ENCODE results near the gene CHAF1B.

The CHAF1B gene

GRCh38 chr21:36465478-36465877 is 80.3 kb downstream of the CHAF1B start:
- DNase-seq, result no peak

- peak; percentile 56 for DNase-seq
These were observed 80.9 kb downstream of the CHAF1B start for GRCh38 chr21:36466061-36466511.

All from HCEC 1CT (cell line).